ENCODE results near the gene LST1. TPM values are rescaled to one million over a fixed set of nuclear protein-coding genes. Genes with fewer than 3 reads are reported as not detected.

LST1 gene
- total RNA-seq, 1 experiment from 2014 or later: 0.69 TPM

DNA sequence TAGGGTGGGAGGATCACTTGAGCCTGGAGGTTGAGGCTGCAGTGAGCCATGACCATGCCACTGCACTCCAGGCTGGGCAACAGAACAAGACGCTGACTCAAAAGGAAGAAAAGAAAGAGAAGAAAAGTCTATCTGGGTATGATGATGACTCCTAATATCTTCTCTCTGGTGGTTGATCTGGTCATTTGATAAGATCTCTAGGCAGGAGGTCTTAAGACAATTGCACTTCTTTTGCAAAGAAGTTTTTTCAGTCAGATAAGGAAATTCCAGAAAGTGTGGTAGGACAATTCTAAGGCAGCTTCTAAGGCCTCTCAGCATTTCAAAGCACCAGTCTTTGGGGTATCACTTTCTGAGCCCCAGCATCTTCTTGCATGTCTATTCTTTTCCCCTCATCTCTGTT lies 21.2 kb downstream of the LST1 start:
- Histone ChIP-seq H3K4me3 (replicated peaks in 1 of 2; ENCODE audit: low read depth in 1 of 2, low read length in 2 of 2) (no peak overlapping the region), H3K4me2 (ENCODE audit: low read length) (no peak overlapping the region), H3K27ac (ENCODE audit: low read depth, low read length) (no peak overlapping the region), H3K79me2 (ENCODE audit: insufficient read depth, low read length) (no peaks in the 10 kb centered on the region), H4K20me1 (ENCODE audit: insufficient read depth) (no peaks in the 10 kb centered on the region), H3K27me3 (ENCODE audit: insufficient read depth, low read length) (no peaks in the 10 kb centered on the region), H3K36me3 (ENCODE audit: control insufficient read depth in 1 of 2, insufficient read depth in 2 of 2, low read length in 2 of 2) (no peaks in the 10 kb centered on the region), H3K9ac (ENCODE audit: low read length) (no peak overlapping the region), H3K9me3 (ENCODE audit: control insufficient read depth in 1 of 2, insufficient read depth in 1 of 2, low read depth in 1 of 2, low read length in 2 of 2) (no peaks in the 10 kb centered on the region), H3K4me1 (ENCODE audit: control insufficient read depth in 1 of 2, insufficient read depth in 2 of 2, low read length in 2 of 2) (no peaks in the 10 kb centered on the region), H2AFZ (ENCODE audit: low read depth, low read length, poor library complexity, severe bottlenecking) (no peak overlapping the region), H3K9me2 (ENCODE audit: insufficient read depth) (no peaks in the 10 kb centered on the region)
- RAD21 ChIA-PET (ENCODE audit: low non-redundant PET in 1 of 2, low total read pairs in 2 of 2, uncharacterized antibody in 2 of 2, unreplicated experiment in 2 of 2): no interaction called here
- ATAC-seq (no peak), DNase-seq (ENCODE audit: low read depth, low spot score) (no peak)
- CTCF ChIA-PET: interaction anchor here (2.2 kb wide), 1 partner anchor 9 kb away, joined by 9 read pairs; no protein-coding TSS in a partner anchor
- no peak for TF ChIP-seq RAD21 (IDR thresholded peaks at IDR 0.05; ENCODE audit: low read depth)
- TF ChIP-seq ATF3 (IDR thresholded peaks at IDR 0.05): no peak
- TF ChIP-seq ZFX (IDR thresholded peaks at IDR 0.05): no peak
- no peak for TF ChIP-seq POLR2A (IDR thresholded peaks at IDR 0.05; ENCODE audit: borderline replicate concordance, extremely low read depth, insufficient read depth, insufficient read length)
- no peak for TF ChIP-seq REST (IDR thresholded peaks at IDR 0.05; ENCODE audit: low read depth)
- no peak for TF ChIP-seq CBX3 (IDR thresholded peaks at IDR 0.05; ENCODE audit: low read depth)
- intact Hi-C loops (cut with micrococcal nuclease): no loop called here
- POLR2A ChIA-PET: no interaction called here
- BruUV-seq (replicated peaks): no TSS peak

Measured in HCT116 (cell line).